Activated CD4-positive, alpha-beta T cell treated with anti-CD3 and anti-CD28 coated beads, Interleukin-2, amount 10 ng/mL, durations not matched to agents 7 days and 5 days (primary cell): ENCODE results near the gene PRRG1. TPM values are rescaled to one million over a fixed set of nuclear protein-coding genes. Genes with fewer than 3 reads are reported as not detected.

Experiments used
- CTCF ChIA-PET: fragments of 350-600 bp; sonication (Branson Sonifier 250); formaldehyde crosslinking; loops from one replicate; lab custom pipeline; 2021; ENCODE audit warnings: antibody characterized with exemption; lab: Charles Lee
- POLR2A ChIA-PET: fragments of 350-600 bp; sonication (Branson Sonifier 250); formaldehyde crosslinking; loops from one replicate; lab custom pipeline; 2021; ENCODE audit warnings: antibody characterized with exemption; lab: Charles Lee
- DNase-seq: peaks from one replicate; pipeline ENCODE4 v3.0.0-alpha.2; 2020
- H3K27ac Mint-ChIP-seq: one replicate; pipeline ENCODE4 v1.8.0; 2021; ENCODE audit warnings: mild to moderate bottlenecking, moderate library complexity, mixed read lengths
- H3K27me3 Mint-ChIP-seq: one replicate; pipeline ENCODE4 v1.8.0; 2021; ENCODE audit warnings: mixed read lengths
- H3K36me3 Mint-ChIP-seq: one replicate; pipeline ENCODE4 v1.8.0; 2021; ENCODE audit warnings: low read depth, mixed read lengths
- H3K4me1 Mint-ChIP-seq: one replicate; pipeline ENCODE4 v1.8.0; 2021; ENCODE audit warnings: mixed read lengths
- H3K4me3 Mint-ChIP-seq: one replicate; pipeline ENCODE4 v1.8.0; 2021; ENCODE audit warnings: mild to moderate bottlenecking, moderate library complexity, mixed read lengths
- H3K9me3 Mint-ChIP-seq: one replicate; pipeline ENCODE4 v1.8.0; 2021; ENCODE audit warnings: mixed read lengths
- total RNA-seq, 2 experiments: library from RNA; stranded (reverse); gene quantifications; one replicate each; pipeline ENCODE4 v1.2.3, GENCODE V29; 2021

PRRG1 gene
- total RNA-seq, 2 experiments from 2014 or later: not detected

DNA sequence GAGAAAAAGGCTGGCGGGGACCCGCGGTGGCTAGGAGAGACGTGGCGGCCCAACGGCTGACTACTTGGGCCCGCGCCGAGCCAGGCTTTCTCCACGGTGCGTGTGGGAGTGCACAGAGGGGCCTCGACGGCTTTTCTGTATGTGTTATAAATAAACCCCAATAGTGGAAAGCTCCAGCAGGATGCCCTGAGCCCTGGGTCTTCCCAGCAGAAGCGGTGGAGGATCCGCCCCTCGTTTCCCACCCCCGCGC lies 268 bp upstream of the PRRG1 start:
- Mint-ChIP-seq H3K27me3 (peaks cover 28% of the 10 kb centered on the region), H3K27ac (no peak overlapping the region), H3K4me1 (no peaks in the 10 kb centered on the region), H3K4me3 (no peak overlapping the region), H3K36me3 (no peaks in the 10 kb centered on the region), H3K9me3 (no peaks in the 10 kb centered on the region)
- CTCF ChIA-PET: no interaction called here
- DNase-seq: no peak
- POLR2A ChIA-PET: no interaction called here

DNA sequence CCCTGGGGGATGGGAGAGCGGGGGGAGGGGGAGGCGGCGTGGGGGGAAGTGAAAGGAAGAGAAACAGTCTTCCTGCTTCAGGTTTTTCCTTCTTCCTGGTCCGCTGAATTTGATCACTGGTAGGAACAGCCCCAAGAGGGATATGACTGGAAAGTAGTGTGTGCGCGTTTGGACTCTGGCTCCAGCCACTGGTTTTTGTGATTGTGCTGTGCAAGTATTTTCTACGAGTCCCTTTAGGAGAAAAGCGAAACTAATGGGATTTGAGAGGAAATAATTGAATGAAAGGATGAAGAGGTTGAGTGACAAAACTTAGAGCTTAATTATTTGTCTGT lies 836 bp downstream of the PRRG1 start:
- H3K9me3 Mint-ChIP-seq: no peaks in the 10 kb centered on the region
- ChIA-PET POLR2A (no interaction called here), CTCF (no interaction called here)
- H3K27ac Mint-ChIP-seq: no peak overlapping the region
- DNase-seq: no peak
- H3K27me3 Mint-ChIP-seq: peaks cover 28% of the 10 kb centered on the region
- H3K36me3 Mint-ChIP-seq: no peaks in the 10 kb centered on the region
- H3K4me1 Mint-ChIP-seq: no peaks in the 10 kb centered on the region
- H3K4me3 Mint-ChIP-seq: no peak overlapping the region

DNA sequence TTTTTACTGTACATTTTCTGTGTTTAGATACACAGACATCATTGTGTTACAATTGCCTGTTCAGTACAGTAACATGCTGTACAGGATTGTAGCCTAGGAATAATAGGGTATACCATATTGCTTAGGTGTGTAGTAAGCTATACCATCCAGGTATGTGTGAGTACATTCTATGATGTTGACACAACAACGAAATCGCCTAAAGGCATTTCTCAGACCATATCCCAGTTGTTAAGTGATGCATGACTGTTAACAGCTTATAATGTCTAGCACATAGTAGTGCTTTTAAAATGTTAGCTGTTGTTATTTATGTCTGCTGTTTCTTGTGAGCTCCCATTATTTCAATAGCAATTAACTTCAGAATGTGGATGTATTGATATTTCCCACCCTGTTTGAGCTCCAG lies 4.5 kb downstream of the PRRG1 start:
- no peak for DNase-seq
- Mint-ChIP-seq H3K27me3 (peaks cover 14% of the 10 kb centered on the region), H3K9me3 (no peaks in the 10 kb centered on the region), H3K36me3 (no peaks in the 10 kb centered on the region), H3K27ac (no peak overlapping the region), H3K4me1 (no peaks in the 10 kb centered on the region), H3K4me3 (no peak overlapping the region)
- POLR2A ChIA-PET: no interaction called here
- CTCF ChIA-PET: no interaction called here

DNA sequence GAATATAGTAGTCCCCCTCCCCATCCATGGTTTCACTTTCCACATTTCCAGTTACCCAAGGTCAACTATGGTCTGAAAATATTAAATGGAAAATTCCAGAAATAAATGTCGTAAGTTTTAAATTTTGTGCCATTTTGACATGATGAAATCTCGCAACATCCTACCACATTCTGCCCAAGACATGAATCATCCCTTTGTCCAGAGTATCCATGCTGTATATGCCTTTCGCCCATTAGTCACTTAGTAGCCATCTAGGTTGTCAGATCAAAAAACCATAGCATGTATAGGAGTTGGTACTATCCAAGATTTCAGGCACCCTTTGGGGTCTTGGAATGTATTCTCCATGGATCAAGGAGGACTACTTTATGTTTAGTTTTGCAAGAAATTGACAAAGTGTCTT lies 8.3 kb downstream of the PRRG1 start:
- no peaks in the 10 kb centered on the region for H3K36me3 Mint-ChIP-seq
- ChIA-PET POLR2A (no interaction called here), CTCF (no interaction called here)
- no peak overlapping the region for H3K27ac Mint-ChIP-seq
- no peaks in the 10 kb centered on the region for H3K27me3 Mint-ChIP-seq
- DNase-seq: no peak
- H3K9me3 Mint-ChIP-seq: no peaks in the 10 kb centered on the region
- no peaks in the 10 kb centered on the region for H3K4me1 Mint-ChIP-seq
- no peak overlapping the region for H3K4me3 Mint-ChIP-seq

DNA sequence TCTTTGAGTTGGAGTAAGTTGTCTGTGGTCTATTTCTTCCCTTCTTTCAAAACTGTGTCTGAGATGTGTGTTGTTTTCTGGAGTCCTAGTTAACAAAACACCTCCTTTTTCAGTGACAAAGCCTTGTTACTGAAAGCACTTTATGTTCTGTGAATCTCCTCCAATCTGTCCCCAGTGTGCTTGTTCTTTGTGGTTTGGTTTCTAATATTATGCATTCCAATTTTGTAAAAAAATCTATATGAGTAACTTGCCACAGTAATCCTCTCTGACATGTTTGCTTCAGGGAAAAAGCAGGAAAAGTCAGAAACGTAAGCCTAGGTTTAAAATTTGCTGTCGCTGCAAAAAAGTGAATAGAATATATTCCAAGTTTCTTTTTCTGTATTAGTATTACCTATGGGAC lies 12.4 kb downstream of the PRRG1 start:
- DNase-seq: no peak
- H3K36me3 Mint-ChIP-seq: no peaks in the 10 kb centered on the region
- POLR2A ChIA-PET: no interaction called here
- H3K9me3 Mint-ChIP-seq: no peaks in the 10 kb centered on the region
- no peaks in the 10 kb centered on the region for H3K27me3 Mint-ChIP-seq
- no peak overlapping the region for H3K4me3 Mint-ChIP-seq
- H3K27ac Mint-ChIP-seq: no peak overlapping the region
- H3K4me1 Mint-ChIP-seq: no peaks in the 10 kb centered on the region
- CTCF ChIA-PET: no interaction called here

DNA sequence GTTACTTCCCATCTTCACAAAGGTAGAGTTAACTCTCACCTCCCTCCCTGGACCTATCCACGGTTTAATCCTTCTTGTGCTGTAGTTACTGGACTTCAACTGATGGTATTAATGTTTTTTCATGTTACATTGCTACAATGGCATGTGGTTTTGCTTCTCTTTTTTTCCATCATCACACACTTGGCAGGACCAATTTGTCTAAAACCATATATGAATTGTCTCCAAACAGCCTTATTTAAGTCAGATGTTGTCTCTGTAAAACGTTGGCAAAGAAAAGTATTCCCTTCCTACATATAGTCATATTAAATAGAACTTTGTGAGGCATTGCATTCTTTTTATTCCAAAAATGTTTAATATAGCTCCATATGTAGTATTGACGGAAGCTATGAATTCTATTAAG lies 15.5 kb downstream of the PRRG1 start:
- Mint-ChIP-seq H3K36me3 (no peaks in the 10 kb centered on the region), H3K27ac (no peak overlapping the region), H3K4me1 (no peaks in the 10 kb centered on the region), H3K27me3 (no peaks in the 10 kb centered on the region), H3K9me3 (no peaks in the 10 kb centered on the region), H3K4me3 (no peak overlapping the region)
- POLR2A ChIA-PET: no interaction called here
- CTCF ChIA-PET: no interaction called here
- DNase-seq: no peak

DNA sequence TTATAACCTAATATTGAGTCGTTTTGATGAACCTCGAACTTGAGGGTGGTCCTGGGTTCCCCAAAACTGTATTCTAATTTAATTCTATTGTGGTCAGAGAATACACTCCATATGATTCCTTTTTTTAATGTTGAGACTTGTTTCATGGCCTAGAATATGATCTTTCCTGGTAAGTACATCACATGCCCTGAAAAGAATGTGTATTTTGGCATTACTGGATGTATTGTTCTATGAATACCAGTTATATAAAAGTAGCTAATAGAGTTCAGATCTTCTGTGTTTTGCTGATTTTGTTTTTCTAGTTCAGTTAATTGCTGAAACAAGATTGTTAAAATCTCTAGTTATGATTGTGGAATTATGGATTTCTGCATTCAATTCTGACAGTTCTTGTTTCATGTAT lies 18.8 kb downstream of the PRRG1 start:
- no peak for DNase-seq
- Mint-ChIP-seq H3K4me1 (no peaks in the 10 kb centered on the region), H3K36me3 (no peaks in the 10 kb centered on the region), H3K27ac (no peak overlapping the region), H3K9me3 (no peaks in the 10 kb centered on the region), H3K4me3 (no peak overlapping the region), H3K27me3 (no peaks in the 10 kb centered on the region)
- ChIA-PET POLR2A (no interaction called here), CTCF (no interaction called here)

DNA sequence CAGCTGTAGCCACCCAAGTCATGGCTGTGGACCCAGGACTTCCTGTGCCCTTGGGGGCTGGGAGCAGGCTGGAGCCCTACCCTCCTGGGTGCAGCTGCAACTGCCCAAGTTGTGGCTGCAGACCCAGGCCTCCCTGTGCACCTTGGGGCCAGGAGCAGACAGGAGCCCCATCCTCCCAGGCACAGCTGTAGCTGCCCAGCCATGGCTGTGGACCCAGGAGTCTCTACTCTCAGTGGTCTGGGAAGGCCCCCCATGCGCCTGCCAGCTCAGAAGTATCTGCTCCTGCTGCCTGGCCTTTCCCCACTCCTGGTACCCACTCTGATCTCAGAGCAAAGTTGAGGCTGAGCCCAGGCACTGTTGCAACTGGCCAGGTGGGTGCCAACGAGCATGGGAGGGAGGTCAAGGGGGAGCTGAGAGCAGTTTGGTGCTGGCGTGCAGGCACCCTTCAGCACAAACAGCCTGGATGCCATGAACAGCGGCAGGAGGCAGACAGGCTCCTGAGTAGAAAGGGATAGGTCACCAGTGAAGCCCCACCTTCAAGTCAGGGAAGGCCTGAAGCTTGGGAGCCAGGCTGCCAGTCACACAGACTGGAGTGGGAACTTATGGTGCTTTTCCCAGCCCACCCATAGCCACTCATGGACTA lies 21.5 kb downstream of the PRRG1 start:
- Mint-ChIP-seq H3K4me1 (no peaks in the 10 kb centered on the region), H3K36me3 (no peaks in the 10 kb centered on the region), H3K27ac (no peak overlapping the region), H3K27me3 (no peaks in the 10 kb centered on the region), H3K9me3 (no peaks in the 10 kb centered on the region), H3K4me3 (no peak overlapping the region)
- DNase-seq: no peak
- ChIA-PET POLR2A (no interaction called here), CTCF (no interaction called here)

DNA sequence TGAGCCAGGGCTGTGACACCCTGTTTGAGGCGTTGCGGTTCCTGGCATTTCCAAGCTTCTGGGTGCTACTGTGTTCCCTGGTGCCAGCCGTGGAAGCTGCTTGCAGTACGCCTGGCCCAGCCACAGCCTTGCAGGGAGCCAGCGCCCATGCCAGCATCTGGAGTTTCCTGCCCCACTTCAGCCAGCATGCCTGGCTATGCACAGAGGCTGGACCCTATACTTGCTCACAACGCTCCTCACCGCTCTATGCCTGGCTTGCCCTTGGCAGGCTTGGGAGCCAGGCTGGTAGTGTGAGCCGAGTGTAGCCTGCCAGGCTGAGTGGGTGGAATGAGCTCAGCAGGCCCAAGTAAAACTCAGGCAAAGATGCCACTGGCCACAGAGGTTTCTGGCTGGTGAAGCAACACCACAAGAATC lies 22.4 kb downstream of the PRRG1 start:
- ChIA-PET CTCF (no interaction called here), POLR2A (no interaction called here)
- H3K27me3 Mint-ChIP-seq: no peaks in the 10 kb centered on the region
- H3K27ac Mint-ChIP-seq: no peak overlapping the region
- no peak for DNase-seq
- no peaks in the 10 kb centered on the region for H3K4me1 Mint-ChIP-seq
- no peaks in the 10 kb centered on the region for H3K36me3 Mint-ChIP-seq
- no peak overlapping the region for H3K4me3 Mint-ChIP-seq
- no peaks in the 10 kb centered on the region for H3K9me3 Mint-ChIP-seq

DNA sequence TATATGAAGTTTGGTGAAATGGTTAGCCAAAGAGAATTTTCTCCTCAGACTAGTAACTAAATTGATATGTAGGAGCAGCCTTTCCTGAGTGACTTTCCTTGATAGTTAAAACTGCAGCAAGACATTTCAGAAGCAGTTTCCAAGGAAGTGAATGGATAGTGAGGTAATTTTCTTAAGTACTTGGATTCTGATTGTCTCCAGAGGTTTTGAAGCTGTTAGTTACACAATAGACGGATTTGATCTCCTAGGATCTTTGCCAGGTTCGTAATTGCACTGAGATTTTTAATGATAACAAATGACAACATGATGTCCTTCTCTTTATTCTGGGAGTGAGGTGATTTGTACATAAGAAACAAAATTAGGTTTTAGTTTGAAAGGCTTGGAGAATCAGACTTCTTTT lies 29.2 kb downstream of the PRRG1 start:
- Mint-ChIP-seq H3K9me3 (no peaks in the 10 kb centered on the region), H3K27ac (no peak overlapping the region), H3K4me3 (no peak overlapping the region), H3K36me3 (no peaks in the 10 kb centered on the region), H3K27me3 (no peaks in the 10 kb centered on the region), H3K4me1 (no peaks in the 10 kb centered on the region)
- POLR2A ChIA-PET: no interaction called here
- no peak for DNase-seq
- CTCF ChIA-PET: interaction anchor here (0.6 kb wide), 1 partner anchor 40 kb away, joined by 3 read pairs; no protein-coding TSS in a partner anchor

DNA sequence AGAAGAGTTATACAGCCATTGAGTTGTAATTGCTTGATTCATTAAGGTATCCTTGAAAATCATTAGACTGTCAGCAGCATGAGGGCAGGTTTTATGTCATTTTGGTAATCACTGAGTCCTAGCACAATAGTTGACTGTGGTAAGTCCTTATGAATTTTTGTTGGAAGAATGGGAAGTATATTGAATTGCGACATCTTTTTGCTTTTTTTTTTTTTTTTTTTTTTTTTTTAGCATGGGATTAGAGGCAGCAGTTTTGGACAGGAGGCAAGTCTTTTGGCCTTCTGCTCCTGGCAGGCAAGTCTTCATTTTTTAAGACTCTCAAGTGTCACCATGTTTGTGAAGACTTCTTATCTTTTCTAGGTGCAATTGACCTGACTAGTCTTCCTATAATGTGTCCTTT lies 29.7 kb downstream of the PRRG1 start:
- CTCF ChIA-PET: no interaction called here

DNA sequence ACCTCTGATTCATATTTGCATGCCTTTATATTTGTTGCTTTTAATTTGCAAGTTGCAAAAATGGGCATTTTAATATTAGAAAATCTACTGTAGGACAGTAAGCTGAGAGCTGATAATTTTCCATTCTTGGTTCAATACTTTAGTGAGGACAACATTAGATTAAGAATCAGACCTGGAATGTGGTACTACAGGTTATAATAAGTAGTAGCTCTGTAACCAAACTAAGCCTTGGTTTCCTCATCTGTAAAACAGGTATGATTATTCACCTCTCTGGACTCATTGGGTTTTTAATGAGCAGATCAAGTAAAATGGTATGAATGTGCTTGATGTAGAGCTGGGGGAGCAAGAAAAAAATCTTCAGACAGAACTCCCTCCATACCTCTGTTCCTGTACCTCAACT lies 31.1 kb downstream of the PRRG1 start:
- no peak overlapping the region for H3K27ac Mint-ChIP-seq
- no peaks in the 10 kb centered on the region for H3K36me3 Mint-ChIP-seq
- CTCF ChIA-PET: no interaction called here

More for the DNA sequence above, 29.7 kb downstream of the PRRG1 start:
- no peak for DNase-seq
- POLR2A ChIA-PET: no interaction called here
- Mint-ChIP-seq H3K27me3 (no peaks in the 10 kb centered on the region), H3K4me1 (no peaks in the 10 kb centered on the region), H3K9me3 (no peaks in the 10 kb centered on the region), H3K27ac (no peak overlapping the region), H3K36me3 (no peaks in the 10 kb centered on the region), H3K4me3 (no peak overlapping the region)

DNA sequence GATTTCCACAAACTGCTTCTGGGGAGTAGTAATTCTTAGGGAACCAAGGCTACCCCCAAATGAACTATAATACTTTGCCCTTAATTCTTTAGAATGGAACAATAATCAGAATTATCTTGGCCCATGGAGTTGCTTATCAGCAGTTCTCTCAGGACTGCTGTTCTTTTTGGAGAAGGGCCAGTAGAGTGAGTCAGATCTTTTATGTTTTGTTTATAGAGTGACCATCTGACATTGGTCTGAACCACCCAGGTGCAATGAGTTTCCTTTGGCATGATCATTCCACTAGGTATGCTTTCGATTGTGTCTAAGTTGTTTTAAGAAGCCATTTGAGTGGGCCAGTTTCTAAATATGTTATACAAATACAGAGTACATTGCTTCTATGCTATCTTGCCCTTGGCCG lies 31.8 kb downstream of the PRRG1 start:
- H3K36me3 Mint-ChIP-seq: no peaks in the 10 kb centered on the region
- H3K9me3 Mint-ChIP-seq: no peaks in the 10 kb centered on the region
- no peaks in the 10 kb centered on the region for H3K27me3 Mint-ChIP-seq
- no peak overlapping the region for H3K4me3 Mint-ChIP-seq
- ChIA-PET CTCF (no interaction called here), POLR2A (no interaction called here)
- no peak for DNase-seq
- H3K27ac Mint-ChIP-seq: no peak overlapping the region
- no peaks in the 10 kb centered on the region for H3K4me1 Mint-ChIP-seq

More for the DNA sequence above, 31.1 kb downstream of the PRRG1 start:
- no peaks in the 10 kb centered on the region for H3K27me3 Mint-ChIP-seq
- no peak for DNase-seq
- POLR2A ChIA-PET: no interaction called here
- H3K9me3 Mint-ChIP-seq: no peaks in the 10 kb centered on the region
- no peaks in the 10 kb centered on the region for H3K4me1 Mint-ChIP-seq
- no peak overlapping the region for H3K4me3 Mint-ChIP-seq

DNA sequence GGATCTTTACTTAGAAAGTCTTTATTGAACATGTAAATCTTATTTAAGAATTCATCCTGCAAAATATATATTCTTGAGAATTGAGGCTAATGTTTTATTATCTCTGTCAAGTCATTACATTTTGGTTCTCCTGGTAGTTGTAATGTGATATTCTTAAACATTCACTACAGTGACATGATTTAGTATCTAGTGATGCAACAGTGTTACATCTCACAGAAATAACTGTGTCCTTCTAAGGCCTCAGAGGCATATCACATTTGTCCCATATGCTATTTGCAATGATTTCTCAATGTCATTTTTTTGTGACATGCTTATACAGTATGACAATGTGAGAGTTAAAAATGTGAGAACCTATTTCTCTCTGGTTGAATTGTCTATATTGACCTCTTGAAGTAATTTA lies 34.1 kb downstream of the PRRG1 start:
- no peak for DNase-seq
- Mint-ChIP-seq H3K36me3 (no peaks in the 10 kb centered on the region), H3K9me3 (no peaks in the 10 kb centered on the region), H3K27ac (no peak overlapping the region), H3K4me1 (no peaks in the 10 kb centered on the region), H3K4me3 (no peak overlapping the region), H3K27me3 (no peaks in the 10 kb centered on the region)
- POLR2A ChIA-PET: no interaction called here
- CTCF ChIA-PET: no interaction called here
